Activated CD8-positive, alpha-beta memory T cell treated with anti-CD3 and anti-CD28 coated beads, Interleukin-2, amount 10 ng/mL, durations not matched to agents 7 days and 5 days (primary cell): ENCODE data around the gene LRMDA. TPM values are rescaled to one million over a fixed set of nuclear protein-coding genes. Genes with fewer than 3 reads are reported as not detected.

Source experiments
- ATAC-seq: fragments of 150-1000 bp; cut with Tn5 transposase; one replicate; pipeline ENCODE4 v1.10.0; 2021; ENCODE audit warnings: moderate library complexity
- CTCF ChIA-PET: fragments of 350-600 bp; sonication (Branson Sonifier 250); formaldehyde crosslinking; loops from one replicate; lab custom pipeline; 2021; ENCODE audit warnings: antibody characterized with exemption; lab: Charles Lee
- DNase-seq: peaks from one replicate; pipeline ENCODE4 v3.0.0-alpha.2; 2020
- H3K27ac Mint-ChIP-seq: one replicate; pipeline ENCODE4 v1.8.0; 2021; ENCODE audit warnings: mild to moderate bottlenecking, mixed read lengths
- H3K27me3 Mint-ChIP-seq: one replicate; pipeline ENCODE4 v1.8.0; 2021; ENCODE audit warnings: mixed read lengths
- H3K36me3 Mint-ChIP-seq: one replicate; pipeline ENCODE4 v1.8.0; 2021; ENCODE audit warnings: mild to moderate bottlenecking, mixed read lengths
- H3K4me1 Mint-ChIP-seq: one replicate; pipeline ENCODE4 v1.8.0; 2021; ENCODE audit warnings: mixed read lengths
- H3K4me3 Mint-ChIP-seq: one replicate; pipeline ENCODE4 v1.8.0; 2021; ENCODE audit warnings: mild to moderate bottlenecking, moderate library complexity, mixed read lengths
- H3K9me3 Mint-ChIP-seq: one replicate; pipeline ENCODE4 v1.8.0; 2022; ENCODE audit warnings: low read depth, mixed read lengths
- total RNA-seq, 2 experiments: library from RNA; stranded (reverse); gene quantifications; one replicate each; pipeline ENCODE4 v1.2.3, GENCODE V29; 2021

Gene LRMDA
- total RNA-seq, 2 experiments from 2014 or later: not detected

DNA sequence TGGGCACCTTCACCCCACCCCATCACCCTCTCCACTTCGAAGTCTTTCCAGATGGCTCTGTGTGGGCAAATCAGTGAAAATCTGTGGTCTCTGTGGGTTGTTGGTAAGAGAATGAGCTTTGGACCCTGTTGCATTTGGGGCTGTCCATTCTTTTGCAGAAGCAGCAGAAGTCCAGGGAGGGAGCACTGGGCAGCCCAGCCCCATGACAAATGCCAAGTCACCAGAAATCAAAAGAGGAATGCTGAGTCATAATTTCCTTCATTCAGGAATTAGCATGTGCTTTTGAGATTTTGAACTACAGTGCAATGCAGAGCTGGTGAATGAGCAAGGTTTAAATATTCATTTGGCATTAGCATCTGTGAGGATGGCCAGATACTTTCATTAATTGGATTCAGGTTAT lies 556.2 kb downstream of the LRMDA start:
- ATAC-seq (no peak), DNase-seq (no peak)
- Mint-ChIP-seq H3K4me1 (no peaks in the 10 kb centered on the region), H3K4me3 (no peak overlapping the region), H3K27me3 (no peaks in the 10 kb centered on the region), H3K27ac (no peak overlapping the region), H3K36me3 (no peaks in the 10 kb centered on the region), H3K9me3 (no peaks in the 10 kb centered on the region)
- CTCF ChIA-PET: no interaction called here

DNA sequence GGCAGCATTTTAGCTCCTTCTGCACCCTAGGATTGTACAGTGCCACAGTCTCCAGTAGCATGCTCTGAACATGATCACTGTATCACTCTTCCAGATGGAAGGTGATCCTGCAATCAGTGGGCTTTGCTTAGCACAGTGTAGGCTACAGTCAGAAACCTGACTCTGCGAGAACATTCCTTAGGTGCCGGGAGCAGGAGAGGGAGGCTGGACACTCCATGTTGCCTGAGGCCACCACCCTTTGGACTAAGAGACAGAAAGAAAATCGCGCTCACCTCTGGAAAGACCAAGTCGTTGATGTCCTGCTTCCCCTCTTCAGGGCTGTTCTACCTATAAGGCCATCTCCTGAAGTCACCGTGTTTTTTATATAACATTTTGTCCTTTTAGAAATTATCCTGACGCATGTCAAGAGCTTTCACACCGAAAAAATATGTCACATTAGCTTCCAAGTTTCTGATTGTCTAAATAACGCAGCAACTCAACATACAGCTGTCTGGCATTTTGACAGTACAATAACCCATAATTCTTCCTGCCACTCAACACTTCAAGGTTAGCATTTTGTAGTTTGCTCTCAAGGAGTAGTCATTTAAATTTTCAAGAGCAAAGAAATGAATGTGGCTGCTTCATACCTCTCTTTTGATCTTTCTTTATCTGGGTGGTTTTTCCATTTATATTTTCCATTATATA lies 563.1 kb downstream of the LRMDA start:
- CTCF ChIA-PET: no interaction called here
- H3K27me3 Mint-ChIP-seq: no peaks in the 10 kb centered on the region
- DNase-seq: no peak
- no peak overlapping the region for H3K4me3 Mint-ChIP-seq
- H3K9me3 Mint-ChIP-seq: peaks cover 2% of the 10 kb centered on the region
- no peak overlapping the region for H3K27ac Mint-ChIP-seq
- no peaks in the 10 kb centered on the region for H3K4me1 Mint-ChIP-seq
- no peak for ATAC-seq
- no peaks in the 10 kb centered on the region for H3K36me3 Mint-ChIP-seq

DNA sequence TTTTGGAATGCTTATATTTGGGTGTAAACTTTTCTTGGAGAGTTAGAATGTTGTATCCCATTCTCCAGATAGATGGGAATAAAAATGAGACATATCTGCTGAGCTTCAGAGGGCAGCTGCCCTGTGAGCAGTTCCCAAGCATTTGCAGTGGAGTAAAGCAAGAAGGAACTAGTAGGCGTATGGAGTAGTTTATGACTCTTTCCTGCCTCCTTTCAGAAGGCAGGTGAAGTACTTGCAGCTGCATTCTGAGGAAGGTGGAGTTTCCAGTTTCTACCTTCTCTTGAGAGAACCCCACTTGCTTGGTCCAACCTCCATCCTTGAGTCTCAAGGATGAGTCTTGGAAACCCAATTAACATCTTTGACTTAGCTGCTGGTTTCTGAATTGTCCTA lies 563.6 kb downstream of the LRMDA start:
- no peaks in the 10 kb centered on the region for H3K36me3 Mint-ChIP-seq

DNA sequence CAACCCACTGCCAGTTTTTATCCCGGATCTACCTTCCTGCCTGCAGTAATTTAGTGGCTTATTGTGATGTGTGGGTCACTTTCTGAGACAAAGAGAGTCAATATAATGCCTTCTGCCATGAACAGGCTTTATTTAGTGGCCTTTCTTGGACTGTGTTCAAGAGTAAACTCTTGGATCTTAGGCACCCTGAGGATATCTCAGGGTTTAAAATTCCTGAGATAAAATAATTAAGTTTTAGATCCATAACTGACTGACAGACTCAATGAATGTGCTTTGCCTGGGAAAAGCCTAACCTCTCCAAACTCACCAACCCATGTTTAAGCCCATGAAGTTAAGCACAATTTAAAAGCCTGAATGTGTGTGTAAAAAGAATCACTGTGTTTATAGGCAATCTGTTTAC lies 564.3 kb downstream of the LRMDA start:
- Mint-ChIP-seq H3K9me3 (peaks cover 2% of the 10 kb centered on the region), H3K4me3 (no peak overlapping the region), H3K4me1 (no peaks in the 10 kb centered on the region), H3K36me3 (no peaks in the 10 kb centered on the region), H3K27me3 (no peaks in the 10 kb centered on the region), H3K27ac (no peak overlapping the region)
- CTCF ChIA-PET: no interaction called here
- DNase-seq: no peak
- no peak for ATAC-seq

More for the DNA sequence above, 563.6 kb downstream of the LRMDA start:
- Mint-ChIP-seq H3K9me3 (peaks cover 2% of the 10 kb centered on the region), H3K4me1 (no peaks in the 10 kb centered on the region), H3K4me3 (no peak overlapping the region), H3K27ac (no peak overlapping the region), H3K27me3 (no peaks in the 10 kb centered on the region)
- CTCF ChIA-PET: no interaction called here
- ATAC-seq (no peak), DNase-seq (no peak)

DNA sequence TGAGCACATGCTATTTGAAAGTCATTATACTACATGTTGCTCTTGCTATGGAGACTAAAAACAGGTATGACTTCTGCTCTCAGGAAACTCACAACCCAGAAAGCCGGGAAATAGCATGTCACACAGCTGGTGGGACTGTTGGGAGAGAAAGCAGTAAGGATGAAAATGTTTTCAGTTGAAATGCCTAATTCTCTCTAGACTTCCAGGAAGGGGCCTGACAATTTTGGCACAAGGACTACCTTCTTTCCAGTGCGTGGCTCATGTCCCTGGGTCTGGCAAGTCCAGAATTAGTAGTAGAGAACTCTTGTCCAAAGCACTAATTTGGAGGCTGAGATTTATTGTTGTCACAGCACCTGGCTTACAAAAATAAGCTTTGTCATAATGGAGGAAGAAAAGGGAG lies 567.6 kb downstream of the LRMDA start:
- ATAC-seq (no peak), DNase-seq (no peak)
- Mint-ChIP-seq H3K4me1 (no peaks in the 10 kb centered on the region), H3K9me3 (peaks cover 2% of the 10 kb centered on the region), H3K27ac (no peak overlapping the region), H3K27me3 (no peaks in the 10 kb centered on the region), H3K4me3 (no peak overlapping the region), H3K36me3 (no peaks in the 10 kb centered on the region)
- CTCF ChIA-PET: no interaction called here

DNA sequence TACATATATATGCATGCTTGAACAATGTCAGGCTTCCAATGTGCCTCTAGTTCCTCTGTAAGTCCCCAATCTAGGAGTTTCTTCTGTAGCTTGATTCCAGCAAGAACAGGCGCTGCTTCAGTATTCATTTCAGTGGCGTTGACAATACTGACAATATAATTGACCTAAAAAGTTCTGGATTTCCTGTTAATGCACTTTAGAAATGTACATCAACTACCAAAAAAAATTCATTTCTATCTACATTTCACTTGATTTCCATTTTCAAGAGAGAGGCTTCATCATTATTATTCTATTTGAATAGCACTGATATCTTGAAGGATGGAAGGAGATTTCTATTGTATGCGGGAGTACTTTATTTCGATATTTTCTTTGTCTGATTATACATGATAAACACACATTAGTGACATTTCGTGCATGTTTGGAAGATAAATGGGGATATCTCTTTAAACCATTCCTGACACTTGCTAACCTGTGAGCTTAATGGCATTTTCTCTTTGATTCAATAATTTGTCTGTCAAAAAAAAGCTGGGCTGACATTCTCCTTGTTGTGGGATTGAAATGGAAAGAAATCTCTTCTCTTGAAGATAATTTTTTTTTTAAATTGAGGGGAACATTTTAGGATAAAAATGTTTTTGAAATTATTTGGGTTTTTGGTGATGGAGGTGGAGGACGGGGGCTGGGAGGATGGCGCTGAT lies 568.2 kb downstream of the LRMDA start:
- no peaks in the 10 kb centered on the region for H3K36me3 Mint-ChIP-seq
- no peak overlapping the region for H3K4me3 Mint-ChIP-seq
- DNase-seq: no peak
- H3K9me3 Mint-ChIP-seq: peaks cover 2% of the 10 kb centered on the region
- H3K27ac Mint-ChIP-seq: no peak overlapping the region
- no peak for ATAC-seq
- H3K27me3 Mint-ChIP-seq: no peaks in the 10 kb centered on the region
- CTCF ChIA-PET: no interaction called here
- no peaks in the 10 kb centered on the region for H3K4me1 Mint-ChIP-seq

DNA sequence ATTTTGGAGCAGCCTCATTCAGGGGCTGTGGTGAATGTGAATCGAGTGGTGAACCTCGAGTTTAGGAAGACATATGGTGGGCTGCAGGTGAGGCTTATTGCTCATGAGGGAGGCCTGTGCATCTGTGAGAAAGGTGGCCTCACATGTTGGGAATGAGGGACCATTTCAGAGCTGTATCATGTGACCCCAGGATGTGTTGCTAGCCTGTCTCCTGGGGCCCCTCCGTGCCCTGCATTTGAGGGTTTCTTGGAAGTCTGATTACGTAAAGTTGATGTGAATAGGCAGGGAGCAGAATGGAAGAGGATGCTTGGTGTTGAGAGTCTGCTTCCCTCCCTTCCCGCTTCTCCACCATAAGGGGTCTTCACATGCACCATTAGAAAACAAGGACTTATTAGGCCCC lies 569.1 kb downstream of the LRMDA start:
- H3K9me3 Mint-ChIP-seq: peaks cover 2% of the 10 kb centered on the region
- no peak overlapping the region for H3K4me3 Mint-ChIP-seq
- no peaks in the 10 kb centered on the region for H3K4me1 Mint-ChIP-seq
- DNase-seq: no peak
- ATAC-seq: no peak
- CTCF ChIA-PET: no interaction called here
- H3K27me3 Mint-ChIP-seq: no peaks in the 10 kb centered on the region
- H3K27ac Mint-ChIP-seq: no peak overlapping the region
- H3K36me3 Mint-ChIP-seq: no peaks in the 10 kb centered on the region

DNA sequence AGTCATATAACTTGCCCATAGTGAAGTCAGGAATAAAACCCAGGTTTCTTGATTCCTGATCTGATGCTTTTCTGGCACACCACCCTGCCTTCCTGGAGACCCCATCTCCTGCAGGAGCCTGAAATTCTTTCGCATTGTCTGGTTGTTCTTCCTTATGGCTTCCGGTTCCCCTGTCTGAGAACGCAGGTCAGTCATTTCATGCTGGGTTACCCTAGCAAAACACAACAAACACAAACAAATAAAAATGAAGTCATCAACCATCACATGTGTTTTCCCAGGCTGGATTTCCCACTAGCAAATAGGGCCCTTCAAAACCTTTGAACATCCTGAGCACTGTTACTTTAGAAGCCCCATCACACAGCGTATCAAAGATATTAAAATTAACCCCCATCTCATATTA lies 569.6 kb downstream of the LRMDA start:
- H3K27me3 Mint-ChIP-seq: no peaks in the 10 kb centered on the region
- no peak overlapping the region for H3K27ac Mint-ChIP-seq
- no peak overlapping the region for H3K4me3 Mint-ChIP-seq
- H3K4me1 Mint-ChIP-seq: no peaks in the 10 kb centered on the region
- DNase-seq (no peak), ATAC-seq (no peak)
- no peaks in the 10 kb centered on the region for H3K36me3 Mint-ChIP-seq
- CTCF ChIA-PET: no interaction called here
- peaks cover 2% of the 10 kb centered on the region for H3K9me3 Mint-ChIP-seq

DNA sequence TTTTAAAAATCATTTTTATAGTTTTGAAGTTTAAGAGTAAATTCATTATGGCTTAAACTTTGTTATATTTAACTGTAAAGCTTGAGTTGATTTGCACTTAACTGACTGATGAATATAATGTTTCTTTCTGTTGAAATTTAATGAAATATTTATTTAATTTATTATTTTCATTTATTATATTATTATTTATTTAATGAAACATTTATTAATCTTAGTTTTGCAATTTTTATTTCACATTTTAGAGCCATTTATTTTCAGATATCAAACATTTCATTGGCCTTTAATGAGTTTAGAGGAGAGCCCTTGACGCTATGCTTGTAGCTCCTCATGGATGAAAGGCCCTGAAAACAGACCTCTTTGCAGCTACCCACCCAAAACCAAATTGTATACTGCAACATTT lies 570.0 kb downstream of the LRMDA start:
- Mint-ChIP-seq H3K9me3 (peaks cover under 1% of the 10 kb centered on the region), H3K4me3 (no peak overlapping the region), H3K36me3 (no peaks in the 10 kb centered on the region), H3K4me1 (no peaks in the 10 kb centered on the region), H3K27me3 (no peaks in the 10 kb centered on the region), H3K27ac (no peak overlapping the region)
- CTCF ChIA-PET: no interaction called here
- DNase-seq: no peak
- no peak for ATAC-seq

DNA sequence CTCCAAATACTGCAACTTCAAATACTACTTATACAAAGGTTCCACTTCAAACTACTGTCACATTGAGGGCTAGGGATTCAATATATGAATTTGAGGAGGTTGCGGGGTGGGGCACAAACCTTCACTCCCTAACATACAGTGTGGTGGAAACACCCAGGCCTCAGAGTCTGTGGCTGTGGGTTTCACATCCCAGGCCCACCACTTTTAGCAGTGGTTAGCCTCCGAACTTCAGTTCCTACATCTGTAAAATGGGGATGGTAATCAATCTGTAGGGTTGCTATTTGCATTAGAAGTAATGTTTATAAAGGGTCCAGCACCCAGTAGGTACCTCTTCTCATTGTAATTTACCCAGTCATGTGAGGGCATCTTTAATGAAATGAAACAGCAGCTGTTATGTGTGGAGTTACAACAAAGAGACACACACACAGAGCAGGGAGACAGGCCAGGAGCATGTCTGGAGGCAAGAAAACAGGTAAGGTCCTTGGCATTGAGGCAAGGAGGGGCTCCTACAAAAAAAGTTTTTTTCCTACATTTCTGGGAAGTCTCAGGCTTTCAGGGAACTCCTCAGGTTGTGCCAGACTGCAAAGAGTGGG lies 570.9 kb downstream of the LRMDA start:
- H3K4me3 Mint-ChIP-seq: no peak overlapping the region
- H3K27me3 Mint-ChIP-seq: no peaks in the 10 kb centered on the region
- H3K9me3 Mint-ChIP-seq: no peaks in the 10 kb centered on the region
- ATAC-seq: no peak
- CTCF ChIA-PET: no interaction called here
- DNase-seq: no peak
- H3K36me3 Mint-ChIP-seq: no peaks in the 10 kb centered on the region
- H3K27ac Mint-ChIP-seq: no peak overlapping the region
- no peaks in the 10 kb centered on the region for H3K4me1 Mint-ChIP-seq

DNA sequence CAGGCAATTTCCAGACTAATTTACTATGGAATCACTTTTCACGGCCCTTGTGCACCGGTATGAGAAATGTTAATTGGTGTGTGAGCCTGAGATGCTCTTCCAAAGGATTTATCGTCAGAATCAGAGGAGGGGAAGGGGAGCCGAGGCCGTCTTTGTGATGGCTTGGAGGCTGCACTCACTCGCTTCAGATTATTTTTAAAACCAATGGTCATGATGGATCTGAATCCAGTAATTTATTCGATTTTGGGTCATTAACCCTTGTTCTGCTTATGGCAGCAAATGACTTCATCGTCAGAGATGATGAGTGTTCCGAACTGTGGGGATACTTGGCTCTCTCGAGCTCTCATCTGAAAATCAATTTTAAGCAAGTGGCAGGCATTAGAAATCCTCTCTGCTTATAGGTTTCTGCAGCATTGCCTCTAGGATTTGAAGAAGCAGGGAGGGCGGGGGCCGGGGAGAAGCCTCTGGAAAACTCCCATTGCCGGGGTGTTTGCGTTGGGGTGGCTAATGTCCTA lies 576.3 kb downstream of the LRMDA start:
- Mint-ChIP-seq H3K4me3 (no peak overlapping the region), H3K36me3 (no peaks in the 10 kb centered on the region), H3K4me1 (no peaks in the 10 kb centered on the region), H3K27ac (no peak overlapping the region), H3K27me3 (no peaks in the 10 kb centered on the region), H3K9me3 (no peaks in the 10 kb centered on the region)
- CTCF ChIA-PET: no interaction called here
- ATAC-seq: no peak
- DNase-seq: no peak

DNA sequence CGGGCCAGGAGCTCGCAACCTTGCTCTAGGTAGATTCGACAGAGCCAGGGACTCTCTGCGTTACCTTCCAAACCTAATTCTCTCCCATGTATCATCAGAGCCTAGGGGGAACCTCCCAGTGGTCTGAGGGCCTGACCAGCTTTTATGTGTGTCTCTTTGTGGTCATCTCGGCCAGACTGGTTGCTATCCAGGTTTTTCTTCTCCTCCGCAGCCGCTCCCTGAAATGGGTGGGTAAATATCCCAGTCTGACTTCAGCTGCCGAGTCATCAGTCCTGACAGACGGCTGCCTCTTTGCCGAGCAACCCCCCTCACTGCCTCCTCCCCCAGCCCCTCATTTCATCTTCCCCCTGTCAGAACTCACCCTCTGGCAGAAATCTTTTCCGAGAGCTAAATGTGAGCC lies 578.1 kb downstream of the LRMDA start:
- Mint-ChIP-seq H3K27me3 (no peaks in the 10 kb centered on the region), H3K27ac (no peak overlapping the region), H3K4me1 (no peaks in the 10 kb centered on the region), H3K9me3 (no peaks in the 10 kb centered on the region), H3K4me3 (no peak overlapping the region), H3K36me3 (no peaks in the 10 kb centered on the region)
- ATAC-seq (no peak), DNase-seq (no peak)
- CTCF ChIA-PET: no interaction called here

DNA sequence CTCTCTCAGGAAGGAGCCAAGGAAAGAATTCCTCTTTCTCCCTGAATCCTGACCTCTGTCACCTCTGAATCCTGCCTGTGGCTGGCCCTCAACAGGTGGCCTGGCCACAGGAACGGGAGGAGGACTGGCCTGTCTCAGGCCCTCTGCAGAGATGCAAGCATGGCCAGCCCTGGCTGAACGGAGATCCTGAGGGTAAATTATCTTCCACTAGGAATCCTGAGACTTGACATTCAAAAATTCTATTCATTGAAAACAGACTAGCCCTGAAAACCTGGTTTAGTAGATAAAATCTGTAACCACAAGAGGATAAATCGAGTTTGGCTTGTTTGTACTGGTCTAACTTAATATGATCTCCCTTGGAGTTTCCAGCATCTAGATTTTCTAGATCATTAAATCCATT lies 579.3 kb downstream of the LRMDA start:
- H3K27me3 Mint-ChIP-seq: no peaks in the 10 kb centered on the region
- no peak overlapping the region for H3K27ac Mint-ChIP-seq
- H3K4me3 Mint-ChIP-seq: no peak overlapping the region
- no peaks in the 10 kb centered on the region for H3K9me3 Mint-ChIP-seq
- no peaks in the 10 kb centered on the region for H3K36me3 Mint-ChIP-seq
- CTCF ChIA-PET: no interaction called here
- ATAC-seq (no peak), DNase-seq (no peak)
- H3K4me1 Mint-ChIP-seq: no peaks in the 10 kb centered on the region

DNA sequence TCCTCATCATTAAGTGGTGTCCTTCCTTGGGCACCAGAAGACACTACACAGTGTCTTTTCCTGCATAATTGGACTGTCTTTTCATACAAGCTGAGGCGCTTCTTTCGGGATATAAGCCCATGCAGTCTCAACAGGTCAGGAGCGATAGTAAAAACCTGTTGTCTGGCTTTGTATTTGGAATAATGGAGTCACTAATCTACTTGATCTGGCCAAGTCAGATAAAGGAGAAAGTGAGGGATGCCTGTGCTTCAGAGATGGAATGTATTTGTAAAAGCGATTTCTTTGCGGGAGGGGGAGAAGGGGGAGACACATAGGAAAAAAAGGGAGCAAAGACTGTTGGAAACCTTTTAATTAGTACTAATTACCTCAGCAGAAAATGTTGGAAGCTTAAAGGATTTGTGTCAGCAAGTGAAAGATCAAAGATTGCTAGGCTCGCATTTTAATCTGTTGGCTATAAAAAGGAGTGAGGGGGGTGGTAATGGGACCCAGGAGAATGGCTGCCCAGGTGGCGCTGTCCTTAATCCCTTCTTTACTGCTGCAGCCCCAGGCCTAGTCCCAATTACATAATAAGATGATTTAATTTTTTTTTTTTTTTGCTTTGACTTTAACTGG lies 581.4 kb downstream of the LRMDA start:
- H3K4me3 Mint-ChIP-seq: no peak overlapping the region
- no peaks in the 10 kb centered on the region for H3K4me1 Mint-ChIP-seq
- H3K9me3 Mint-ChIP-seq: no peaks in the 10 kb centered on the region
- CTCF ChIA-PET: no interaction called here
- no peaks in the 10 kb centered on the region for H3K27me3 Mint-ChIP-seq
- no peak for DNase-seq
- no peak overlapping the region for H3K27ac Mint-ChIP-seq
- ATAC-seq: no peak
- no peaks in the 10 kb centered on the region for H3K36me3 Mint-ChIP-seq
